Mesangial cell (primary cell): ENCODE measurements around the gene RRP8. TPM values are rescaled to one million over a fixed set of nuclear protein-coding genes. Genes with fewer than 3 reads are reported as not detected.

Experiments used
- total RNA-seq: library from RNA; depleted of rRNA; stranded (reverse); fragments of >200 nt; gene quantifications from 2 replicates; pipeline ENCODE4 v1.2.3, GENCODE V29; 2015

Gene RRP8
- 6.7 and 13.0 TPM in 2 replicates for total RNA-seq

DNA sequence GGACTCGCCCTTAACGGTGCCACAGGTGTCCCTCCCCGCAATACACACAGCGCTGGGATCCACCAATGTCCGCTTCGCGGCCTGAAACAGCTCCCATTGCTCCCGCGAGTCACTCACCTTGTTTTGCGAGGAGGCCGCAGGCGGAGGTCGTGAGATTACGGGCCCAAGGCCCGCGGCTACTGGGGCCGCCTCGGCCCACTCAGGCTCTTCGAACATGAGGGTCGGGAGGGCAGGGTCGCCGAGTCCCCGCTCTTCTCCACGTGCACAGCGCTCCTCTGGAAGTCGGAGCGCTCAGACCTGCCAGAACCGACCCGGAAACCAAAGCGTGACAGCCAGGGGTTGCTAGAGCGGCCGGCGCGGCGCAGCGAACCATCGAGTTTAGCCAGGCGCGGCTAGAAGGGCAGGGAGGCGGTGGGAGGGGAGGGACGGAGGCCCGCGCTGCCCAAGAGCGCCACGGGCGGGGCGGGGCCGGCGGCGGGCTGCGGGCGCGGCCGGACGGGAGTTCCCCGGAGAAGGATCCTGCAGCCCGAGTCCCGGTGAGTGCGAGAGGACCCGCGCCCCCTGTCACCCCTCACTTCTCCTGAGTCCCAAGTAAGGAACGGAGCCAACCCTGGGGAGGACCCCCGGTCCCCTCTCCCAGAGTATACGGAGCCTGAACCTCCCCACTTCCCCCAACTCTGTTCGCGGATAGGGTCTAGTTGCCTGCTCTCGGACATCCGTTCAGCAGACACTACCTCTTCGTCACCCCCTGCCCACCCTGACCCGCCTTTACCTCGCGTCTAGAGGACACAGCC, at the start of gene RRP8, which contains the start of gene ILK:
TSS of gene RRP8 (minus strand) at position 330 of the 794 bp plus-strand sequence. CDS start at position 216, 114 bp downstream.
TSS of gene ILK (plus strand) at position 488 of the 794 bp plus-strand sequence. CDS start 498 bp downstream, outside the sequence.

DNA sequence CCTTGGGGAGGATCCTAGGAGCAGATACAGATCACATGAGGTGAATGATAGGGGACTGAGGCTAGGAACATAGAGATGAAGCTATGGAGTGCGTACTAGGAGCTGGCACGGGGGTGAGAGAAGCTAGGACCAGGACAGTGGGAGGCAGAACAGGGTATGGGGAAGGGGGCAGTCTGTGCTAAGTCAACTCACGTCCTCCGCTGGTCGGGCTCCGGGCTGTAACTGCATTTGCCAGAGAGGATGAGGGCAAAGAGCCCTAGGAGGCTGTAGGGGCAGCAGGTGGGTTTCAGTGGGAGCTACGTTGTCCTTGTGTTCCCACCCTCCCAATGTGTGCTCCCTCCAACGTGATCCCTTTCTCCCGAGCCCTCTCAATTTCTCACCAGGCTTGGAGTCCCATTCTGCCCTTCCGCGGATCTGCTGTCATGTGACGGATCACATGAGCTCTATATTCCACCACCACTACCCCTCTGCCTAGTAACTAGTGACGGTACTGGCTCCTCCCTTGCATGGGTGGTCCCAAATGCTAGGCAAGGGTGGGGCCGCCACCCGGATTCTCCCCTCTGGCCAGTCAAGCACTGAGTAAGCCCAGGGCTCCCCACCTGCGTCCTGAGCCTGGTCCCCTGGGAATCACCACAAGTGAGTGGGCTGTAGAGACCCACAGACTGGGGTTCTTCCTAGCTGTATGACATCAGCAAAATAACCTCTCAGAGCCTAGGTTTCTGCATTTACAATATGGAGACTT, 15.8 kb upstream of the RRP8 start, which contains the start of gene TPP1:
TSS of gene TPP1 (minus strand) at position 419 of the 742 bp plus-strand sequence. CDS start at position 397, 22 bp downstream.

DNA sequence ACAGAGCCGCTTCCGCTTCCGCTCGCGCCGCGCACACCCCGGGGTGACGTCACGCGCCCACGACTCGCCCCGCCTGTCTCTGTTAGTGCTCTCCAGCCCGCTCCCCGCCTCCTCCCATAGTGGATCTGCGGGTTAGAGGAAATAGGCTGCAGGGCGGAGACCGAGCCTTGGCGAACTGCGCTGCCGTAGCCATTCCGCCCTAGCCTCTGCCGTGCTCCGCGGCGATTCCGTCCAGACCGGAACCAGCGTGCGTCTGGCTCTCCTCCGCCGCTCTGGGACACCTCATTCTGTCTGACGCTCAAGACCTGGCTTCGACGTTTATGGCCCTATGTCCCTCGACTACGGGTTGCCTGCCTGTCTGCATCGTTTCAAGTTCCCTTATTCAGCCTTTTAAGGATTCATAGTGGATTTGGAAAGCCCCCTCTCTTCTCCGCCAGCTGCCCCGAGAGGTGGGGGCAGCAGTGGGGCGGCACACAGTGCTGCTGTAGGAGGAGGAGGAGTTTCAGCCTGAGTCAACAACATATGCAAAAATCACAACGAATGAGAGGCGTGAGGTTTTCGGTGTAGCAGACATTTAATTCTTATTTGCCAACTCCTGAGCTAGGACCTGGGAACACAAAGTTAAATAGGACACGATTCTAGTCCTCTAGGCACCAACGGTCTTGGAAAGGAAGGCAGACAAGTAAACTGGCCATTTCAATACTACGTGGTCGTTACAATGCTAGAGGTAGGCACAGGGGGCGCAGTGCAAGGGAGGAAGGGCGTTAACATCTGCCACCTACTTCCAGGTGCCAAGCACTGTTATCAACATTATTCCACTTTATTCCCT, 9.0 kb upstream of the RRP8 start, which contains the start of gene TAF10:
TSS of gene TAF10 (minus strand) at position 4 of the 829 bp plus-strand sequence. CDS start 27 bp downstream, outside the sequence.

Other genes starting within 250 kb of the RRP8 start
- gene SMPD1, start 213.1 kb downstream of the RRP8 start, total RNA-seq: 38.3 and 91.0 TPM in 2 replicates
- 35.7 and 57.2 TPM in 2 replicates for gene APBB1, start 184.5 kb downstream of the RRP8 start, total RNA-seq
- 0.38 and 0.65 TPM in 2 replicates for gene HPX, start 162.6 kb downstream of the RRP8 start, total RNA-seq
- 13.0 and 16.6 TPM in 2 replicates for gene TRIM3, start 129.7 kb downstream of the RRP8 start, total RNA-seq
- 53.0 TPM in 2 replicates for gene ARFIP2, start 122.3 kb downstream of the RRP8 start, total RNA-seq
- gene TIMM10B, start 122.1 kb downstream of the RRP8 start, total RNA-seq: 26.2 and 42.4 TPM in 2 replicates
- 0.33 and 2.2 TPM in 2 replicates for gene DNHD1, start 106.3 kb downstream of the RRP8 start, total RNA-seq
- 183 and 288 TPM in 2 replicates for gene ILK, start 158 bp upstream of the RRP8 start, total RNA-seq
- 82.3 and 97.0 TPM in 2 replicates for gene TAF10, start 8.6 kb upstream of the RRP8 start, total RNA-seq
- gene TPP1, start 15.8 kb upstream of the RRP8 start, total RNA-seq: 49.5 and 166 TPM in 2 replicates
- gene DCHS1, start 52.2 kb upstream of the RRP8 start, total RNA-seq: 3.1 and 17.2 TPM in 2 replicates
- gene MRPL17, start 79.7 kb upstream of the RRP8 start, total RNA-seq: 33.7 and 54.8 TPM in 2 replicates
- gene OR2AG2, start 168.4 kb upstream of the RRP8 start, total RNA-seq: under 0.01 and 0.13 TPM in 2 replicates
- gene OR2AG1, start 179.4 kb upstream of the RRP8 start, total RNA-seq: not detected in 2 replicates
- not detected in 2 replicates for gene OR6A2, start 196.1 kb upstream of the RRP8 start, total RNA-seq
- not detected in 2 replicates for gene OR10A5, start 242.1 kb upstream of the RRP8 start, total RNA-seq